ACC112 (cell line): ENCODE results near the gene SNAPC4.

Experiments
- H2AFZ ChIP-seq: fragments of 200-600 bp; sonication (generic); one replicate; pipeline ENCODE4 v1.6.0; 2017; ENCODE audit warnings: antibody characterized with exemption, low read length; ENCODE audit not compliant: unreplicated experiment
- H3K27ac ChIP-seq: fragments of 200-600 bp; sonication (generic); 2 replicates; pipeline ENCODE4 v1.5.1; 2014; ENCODE audit warnings: low read depth, mild to moderate bottlenecking, antibody characterized with exemption, low read length, moderate library complexity
- H3K27me3 ChIP-seq: fragments of 200-600 bp; sonication (generic); 2 replicates; pipeline ENCODE4 v1.6.1; 2014; ENCODE audit warnings: mild to moderate bottlenecking, antibody characterized with exemption, low read length, moderate library complexity, mixed read lengths; ENCODE audit not compliant: insufficient read depth
- H3K36me3 ChIP-seq: fragments of 200-600 bp; sonication (generic); 2 replicates; pipeline ENCODE4 v1.6.1; 2016; ENCODE audit warnings: mild to moderate bottlenecking, antibody characterized with exemption, low read length, moderate library complexity, mixed read lengths; ENCODE audit not compliant: insufficient read depth
- H3K4me1 ChIP-seq: fragments of 200-600 bp; sonication (generic); one replicate; pipeline ENCODE4 v1.6.1; 2016; ENCODE audit warnings: low read length, mixed read lengths; ENCODE audit not compliant: insufficient read depth, unreplicated experiment, control insufficient read depth
- H3K4me3 ChIP-seq: fragments of 200-600 bp; sonication (generic); 2 replicates; pipeline ENCODE4 v1.5.1; 2014; ENCODE audit warnings: mild to moderate bottlenecking, low read depth, low read length
- H3K79me2 ChIP-seq: fragments of 200-600 bp; sonication (generic); one replicate; pipeline ENCODE4 v1.6.0; 2016; ENCODE audit warnings: low read length; ENCODE audit not compliant: control insufficient read depth, unreplicated experiment, insufficient read depth

The SNAPC4 gene

DNA sequence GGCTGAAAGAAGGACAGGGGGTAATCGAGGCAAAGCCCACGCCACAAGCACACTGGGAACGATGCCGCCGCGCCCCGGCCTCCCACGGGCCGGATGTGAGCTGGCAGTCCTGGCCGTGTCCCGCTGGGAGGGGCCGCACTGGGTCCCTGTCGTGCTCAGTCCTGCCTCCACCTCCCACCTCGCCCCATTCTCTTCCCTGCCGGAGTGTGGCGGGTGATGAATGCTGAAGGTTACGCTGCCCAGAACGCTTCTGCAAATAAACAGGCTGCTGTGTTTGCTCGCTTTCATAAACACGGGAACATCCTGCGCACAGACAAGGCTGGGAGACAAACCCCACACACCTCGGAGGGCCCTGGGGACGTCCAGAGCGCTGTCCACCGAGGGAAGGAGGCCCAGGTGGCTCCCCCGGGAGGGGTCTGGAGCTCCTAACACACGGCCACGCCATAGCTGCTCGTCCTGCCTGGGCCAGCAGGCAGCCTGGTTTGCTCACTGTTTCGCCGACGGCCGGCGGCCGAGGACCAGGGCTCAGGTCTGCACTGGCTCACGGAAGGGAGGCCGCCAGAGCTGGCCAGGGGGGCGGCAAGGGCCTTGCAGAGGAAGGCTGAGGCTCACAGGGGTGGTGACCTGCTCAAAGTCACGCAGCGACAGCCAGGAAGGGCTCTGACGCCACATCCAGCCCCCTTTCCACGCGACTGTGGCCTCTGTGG is 38.8 kb downstream of the SNAPC4 start:
- no peak overlapping the region for H3K4me3 ChIP-seq
- no peak overlapping the region for H2AFZ ChIP-seq
- peaks cover 11% of the 10 kb centered on the region for H3K4me1 ChIP-seq
- no peaks in the 10 kb centered on the region for H3K79me2 ChIP-seq
- no peak overlapping the region for H3K27ac ChIP-seq
- H3K27me3 ChIP-seq, result no peaks in the 10 kb centered on the region
- H3K36me3 ChIP-seq, result peaks cover 4% of the 10 kb centered on the region; the same call in 1 of the 2 replicates

DNA sequence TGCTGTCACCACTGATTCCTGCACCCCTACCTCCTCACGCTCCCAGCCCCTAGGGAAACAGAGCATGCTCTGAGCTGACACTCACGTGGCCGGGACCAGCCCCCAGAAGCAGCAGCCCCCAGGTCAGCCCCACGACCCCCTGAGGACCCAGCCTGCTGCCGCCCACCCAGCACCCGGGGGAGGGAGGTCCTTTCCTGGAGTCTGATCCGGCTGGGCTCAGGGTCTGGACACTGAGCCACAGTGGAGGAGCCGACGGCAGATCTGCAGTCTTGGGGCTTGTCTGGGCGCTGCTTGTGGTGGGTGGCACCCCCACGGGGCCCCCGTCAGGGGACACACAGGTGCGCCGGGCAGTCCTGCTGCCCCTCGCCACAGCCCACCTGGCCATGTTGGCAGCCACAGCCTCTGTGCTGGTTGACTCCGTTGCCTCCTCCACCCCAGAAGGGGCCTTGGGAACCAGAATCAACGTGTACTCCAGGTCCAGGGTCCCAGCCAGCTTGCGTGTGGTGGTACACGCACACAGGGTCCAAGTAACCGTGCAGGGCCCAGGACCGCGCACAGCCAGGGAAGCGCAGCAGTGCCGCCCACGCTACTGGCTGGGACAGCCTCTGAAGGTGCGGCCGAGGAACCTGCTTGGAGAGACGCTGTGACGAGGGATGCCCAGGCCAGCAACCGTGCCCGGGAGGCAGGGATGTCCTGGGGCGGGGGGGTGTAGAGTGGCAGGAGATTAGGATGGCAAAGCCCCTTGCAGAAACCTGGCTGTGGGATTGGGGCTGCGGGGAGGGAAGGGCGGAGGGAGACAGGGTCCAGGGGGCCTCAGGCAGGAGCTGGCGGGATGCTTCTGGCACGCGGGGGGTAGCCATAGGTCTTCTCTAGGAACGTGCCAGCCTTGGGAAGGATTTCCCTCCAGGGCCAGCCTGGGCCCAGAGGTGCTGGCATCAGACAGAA is 39.9 kb downstream of the SNAPC4 start:
- H3K4me3 ChIP-seq, result no peak overlapping the region
- no peaks in the 10 kb centered on the region for H3K27me3 ChIP-seq
- H2AFZ ChIP-seq, result no peak overlapping the region
- H3K79me2 ChIP-seq, result no peaks in the 10 kb centered on the region
- no peak overlapping the region for H3K27ac ChIP-seq
- H3K36me3 ChIP-seq, result peaks cover 5% of the 10 kb centered on the region; the same call in 1 of the 2 replicates
- peaks cover 11% of the 10 kb centered on the region for H3K4me1 ChIP-seq

- no peak overlapping the region for H2AFZ ChIP-seq
- H3K4me1 ChIP-seq, result peaks cover 16% of the 10 kb centered on the region
- no peak overlapping the region for H3K4me3 ChIP-seq
- no peaks in the 10 kb centered on the region for H3K79me2 ChIP-seq
- H3K27ac ChIP-seq, result no peak overlapping the region
- H3K36me3 ChIP-seq, result peaks cover 5% of the 10 kb centered on the region; the same call in 1 of the 2 replicates
- no peaks in the 10 kb centered on the region for H3K27me3 ChIP-seq
Measured at GRCh38 chr9:136358888-136359287, 41.1 kb downstream of the SNAPC4 start.

DNA sequence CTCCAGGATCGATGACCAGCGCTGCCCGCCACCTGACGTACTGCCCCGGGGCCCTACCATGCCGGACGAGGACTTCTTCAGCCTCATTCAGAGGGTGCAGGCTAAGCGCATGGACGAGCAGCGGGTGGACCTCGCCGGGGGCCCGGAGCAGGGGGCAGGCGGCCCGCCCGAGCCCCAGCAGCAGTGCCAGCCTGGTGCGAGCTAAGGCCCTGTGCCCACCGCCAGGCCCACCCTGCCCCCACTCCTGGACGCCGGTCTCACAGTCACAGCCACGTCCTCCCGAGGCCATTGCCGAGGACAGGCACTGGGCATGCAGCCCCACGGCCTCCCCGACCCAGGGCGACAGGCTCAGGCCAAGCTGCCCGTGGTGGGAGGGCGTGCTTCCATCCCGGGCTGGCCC is 42.0 kb downstream of the SNAPC4 start:
- Histone ChIP-seq H3K4me3 (no peak overlapping the region), H3K4me1 (peaks cover 16% of the 10 kb centered on the region), H3K27ac (no peak overlapping the region), H2AFZ (no peak overlapping the region), H3K36me3 (peaks cover 5% of the 10 kb centered on the region; the same call in 1 of the 2 replicates), H3K79me2 (no peaks in the 10 kb centered on the region), H3K27me3 (no peaks in the 10 kb centered on the region)

DNA sequence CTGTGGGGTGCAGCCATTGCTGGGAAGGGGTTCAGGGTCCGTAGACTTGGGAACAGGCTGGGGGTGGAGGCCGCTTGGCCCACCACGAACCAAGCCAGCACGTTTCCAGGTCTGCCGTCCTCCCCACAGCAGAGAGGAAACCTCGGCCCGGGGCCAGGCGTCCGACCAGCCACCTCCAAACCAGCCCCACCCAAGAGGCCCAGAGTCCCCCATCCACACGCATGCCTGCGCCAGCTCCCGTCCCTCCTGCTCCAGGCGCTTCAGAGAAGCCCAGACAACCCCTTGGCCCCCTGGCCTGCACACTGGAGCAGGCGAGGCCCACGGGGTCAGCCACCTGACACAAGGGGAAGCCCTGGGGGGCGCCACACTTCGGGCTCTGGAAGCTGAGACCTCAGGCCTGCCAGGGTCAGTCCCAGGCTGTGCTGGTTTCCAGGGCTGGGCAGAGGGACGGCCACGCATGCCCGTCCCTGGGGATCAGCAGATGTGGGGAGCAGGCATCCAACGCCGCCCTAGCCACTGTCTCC is 42.7 kb downstream of the SNAPC4 start:
- Histone ChIP-seq H3K79me2 (no peaks in the 10 kb centered on the region), H3K4me3 (no peak overlapping the region), H3K27me3 (no peaks in the 10 kb centered on the region), H2AFZ (no peak overlapping the region), H3K4me1 (peaks cover 10% of the 10 kb centered on the region), H3K27ac (no peak overlapping the region), H3K36me3 (peaks cover 5% of the 10 kb centered on the region; the same call in 1 of the 2 replicates)

DNA sequence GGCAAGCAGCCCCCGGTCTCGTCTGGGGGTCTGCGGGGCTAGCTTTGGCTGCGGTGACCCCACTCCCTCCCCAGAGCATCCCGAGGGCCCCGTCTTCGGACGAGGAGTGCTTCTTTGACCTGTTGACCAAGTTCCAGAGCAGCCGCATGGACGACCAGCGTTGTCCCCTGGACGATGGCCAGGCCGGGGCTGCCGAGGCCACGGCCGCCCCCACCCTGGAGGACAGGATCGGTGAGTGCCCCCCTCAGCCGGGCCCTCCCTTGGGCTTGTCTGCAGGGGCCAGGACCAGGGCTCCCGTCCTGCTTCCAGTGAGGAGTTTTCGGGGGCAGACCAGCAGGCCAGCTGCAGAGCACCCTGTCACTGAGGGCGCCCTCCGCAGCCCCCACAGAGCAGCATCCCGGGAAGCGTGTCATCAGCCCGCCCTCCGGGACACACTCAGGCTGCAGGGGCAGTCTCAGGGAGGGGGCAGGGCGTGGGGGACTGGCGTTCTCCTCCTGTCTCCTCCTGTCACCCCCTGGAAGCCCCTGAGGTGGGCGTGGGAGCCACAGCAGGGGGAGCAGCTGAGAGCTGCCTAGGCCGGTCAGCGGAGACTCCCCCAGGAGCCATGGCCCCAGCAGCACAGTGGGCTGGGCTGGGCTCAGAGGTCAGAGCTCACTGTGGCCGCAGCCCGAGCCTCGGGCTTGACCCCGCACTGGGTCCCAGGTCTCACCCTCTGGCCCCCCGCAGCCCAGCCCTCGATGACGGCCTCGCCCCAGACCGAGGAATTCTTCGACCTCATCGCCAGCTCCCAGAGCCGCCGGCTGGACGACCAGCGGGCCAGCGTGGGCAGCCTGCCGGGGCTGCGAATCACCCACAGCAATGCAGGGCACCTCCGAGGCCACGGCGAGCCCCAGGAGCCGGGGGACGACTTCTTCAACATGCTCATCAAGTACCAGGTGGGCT is 44.1 kb downstream of the SNAPC4 start:
- no peaks in the 10 kb centered on the region for H3K27me3 ChIP-seq
- H3K27ac ChIP-seq, result no peak overlapping the region
- H3K4me3 ChIP-seq, result no peak overlapping the region
- peaks cover 5% of the 10 kb centered on the region; the same call in 1 of the 2 replicates for H3K36me3 ChIP-seq
- peaks cover 6% of the 10 kb centered on the region for H3K4me1 ChIP-seq
- H3K79me2 ChIP-seq, result no peaks in the 10 kb centered on the region
- H2AFZ ChIP-seq, result no peak overlapping the region

DNA sequence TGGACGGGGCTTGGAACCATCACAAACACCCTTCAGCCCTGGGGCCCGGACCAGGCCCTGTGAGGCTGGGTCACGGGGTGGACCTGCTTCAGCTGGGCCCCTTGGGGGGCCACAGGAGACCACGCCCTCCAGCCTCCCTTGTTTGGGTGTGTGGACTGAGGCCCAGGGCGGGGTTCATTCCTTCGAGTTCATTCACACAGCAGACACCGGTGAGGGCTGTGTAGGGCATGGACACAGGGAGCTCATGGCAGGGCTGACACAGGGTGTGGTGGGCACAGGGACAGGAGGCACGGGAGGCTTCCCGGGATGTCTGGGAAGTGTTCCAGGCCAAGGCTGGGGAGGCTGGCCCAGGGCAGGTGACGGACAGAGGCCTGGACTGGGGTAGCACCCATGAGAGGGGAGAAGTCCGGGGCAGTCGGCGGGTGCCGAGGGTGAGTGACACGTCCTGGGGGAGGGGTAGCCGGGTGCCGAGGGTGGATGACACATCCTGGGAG is 45.3 kb downstream of the SNAPC4 start:
- Histone ChIP-seq H3K4me1 (peaks cover 6% of the 10 kb centered on the region), H3K27ac (no peak overlapping the region), H3K4me3 (no peak overlapping the region), H3K79me2 (no peaks in the 10 kb centered on the region), H3K27me3 (no peaks in the 10 kb centered on the region), H2AFZ (no peak overlapping the region), H3K36me3 (peaks cover 5% of the 10 kb centered on the region; the same call in 1 of the 2 replicates)

DNA sequence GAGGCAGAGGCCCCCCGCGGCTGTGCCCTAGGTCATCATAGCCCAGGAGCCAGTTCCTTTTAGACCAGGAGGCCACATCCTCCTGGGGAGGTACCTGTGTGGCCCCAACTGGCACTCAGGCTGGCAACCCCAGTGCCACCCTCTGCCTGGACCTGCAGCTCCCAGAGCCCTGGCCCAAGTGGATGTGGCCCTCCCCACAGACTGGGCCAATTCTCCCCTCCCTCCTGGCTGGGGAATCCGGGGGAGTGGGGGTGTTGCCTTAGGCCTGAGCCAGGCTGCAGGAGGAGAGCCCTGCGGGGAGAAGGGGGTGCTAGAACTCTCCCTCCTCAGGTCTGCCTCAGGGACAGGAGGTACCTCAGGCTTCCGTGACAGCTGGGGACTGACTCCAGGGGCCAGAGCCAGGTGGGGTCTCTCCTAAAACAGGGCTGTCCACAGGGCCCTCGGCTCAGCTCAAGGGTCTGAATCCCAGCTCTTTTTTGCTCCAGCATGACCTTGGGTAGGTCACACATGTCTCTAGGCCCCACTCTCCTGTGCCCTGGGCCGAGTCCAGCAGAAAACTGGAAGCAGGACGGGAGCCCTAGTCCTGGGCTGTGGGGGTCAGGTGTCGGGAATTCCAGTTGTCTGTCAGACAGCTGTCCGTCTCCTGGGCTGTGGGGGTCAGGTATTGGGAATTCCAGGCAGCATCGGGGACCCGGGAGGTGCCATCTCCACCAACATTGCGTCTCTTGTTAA is 46.0 kb downstream of the SNAPC4 start:
- Histone ChIP-seq H3K4me1 (peaks cover 6% of the 10 kb centered on the region), H3K27ac (no peak overlapping the region), H3K36me3 (peaks cover 5% of the 10 kb centered on the region; the same call in 1 of the 2 replicates), H3K4me3 (no peak overlapping the region), H2AFZ (no peak overlapping the region), H3K27me3 (no peaks in the 10 kb centered on the region), H3K79me2 (no peaks in the 10 kb centered on the region)

- H3K4me3 ChIP-seq, result no peak overlapping the region
- H3K27ac ChIP-seq, result no peak overlapping the region
- peaks cover 6% of the 10 kb centered on the region for H3K4me1 ChIP-seq
- H3K36me3 ChIP-seq, result peaks cover 5% of the 10 kb centered on the region; the same call in 1 of the 2 replicates
- H3K27me3 ChIP-seq, result no peaks in the 10 kb centered on the region
- H3K79me2 ChIP-seq, result no peaks in the 10 kb centered on the region
- no peak overlapping the region for H2AFZ ChIP-seq
Measured at GRCh38 chr9:136353088-136353487, 46.9 kb downstream of the SNAPC4 start.
